NCI-H146 treated with DMSO at 0.1 percent for 48 hours (cell line): ENCODE data around the gene RPS19BP1.
"Not testable (repeated sequence)": the region's sequence is repeated elsewhere in the genome, so short reads cannot be mapped to it uniquely, and the experiment has no call there.

ENCODE experiments used
- DNase-seq: peaks from one replicate; lab custom pipeline; 2025; ENCODE audit not compliant: unreplicated experiment; lab: John Stamatoyannopoulos, UW

Gene RPS19BP1

DNA sequence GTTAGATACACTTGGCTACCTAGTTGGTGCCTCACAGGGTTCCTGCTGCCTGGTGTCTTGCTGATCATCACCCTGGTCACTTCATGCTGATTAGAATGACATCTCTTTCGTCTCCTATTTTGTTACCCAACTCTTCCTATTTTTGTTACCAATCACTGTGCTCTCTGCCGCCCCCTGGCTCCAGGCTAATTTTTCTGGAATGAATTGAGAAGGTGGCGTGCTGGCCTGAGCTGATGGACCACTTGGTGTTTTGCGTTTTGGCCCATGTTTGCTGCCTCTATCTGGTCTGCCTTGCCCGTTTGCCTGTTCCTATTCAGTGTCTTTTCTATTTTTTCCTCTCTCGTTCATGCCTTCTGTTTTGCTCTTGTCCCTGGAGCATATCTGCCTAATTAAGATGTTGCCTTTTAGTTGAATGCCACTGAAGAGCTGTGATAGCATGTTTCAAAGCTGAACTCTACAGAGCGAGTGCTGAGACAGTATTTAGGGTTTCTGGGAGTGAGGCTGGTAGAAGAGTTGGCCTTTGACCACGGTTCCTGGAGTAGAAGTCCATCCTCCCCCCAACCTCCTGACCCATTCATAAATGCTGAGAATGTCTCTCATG lies 18.1 kb downstream of the RPS19BP1 start:
- no peak for DNase-seq

DNA sequence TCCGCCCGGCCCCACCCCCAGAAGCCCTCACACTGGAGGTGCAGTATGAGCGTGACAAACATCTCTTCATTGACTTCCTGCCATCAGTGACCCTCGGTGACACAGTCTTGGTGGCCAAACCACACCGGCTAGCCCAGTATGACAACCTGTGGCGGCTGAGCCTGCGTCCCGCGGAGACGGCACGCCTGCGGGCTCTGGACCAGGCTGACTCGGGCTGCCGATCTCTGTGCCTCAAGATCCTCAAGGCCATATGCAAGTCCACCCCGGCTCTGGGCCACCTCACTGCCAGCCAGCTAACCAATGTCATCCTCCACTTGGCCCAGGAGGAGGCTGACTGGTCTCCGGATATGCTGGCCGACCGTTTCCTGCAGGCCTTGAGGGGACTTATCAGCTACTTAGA lies 18.8 kb downstream of the RPS19BP1 start:
- no peak for DNase-seq

DNA sequence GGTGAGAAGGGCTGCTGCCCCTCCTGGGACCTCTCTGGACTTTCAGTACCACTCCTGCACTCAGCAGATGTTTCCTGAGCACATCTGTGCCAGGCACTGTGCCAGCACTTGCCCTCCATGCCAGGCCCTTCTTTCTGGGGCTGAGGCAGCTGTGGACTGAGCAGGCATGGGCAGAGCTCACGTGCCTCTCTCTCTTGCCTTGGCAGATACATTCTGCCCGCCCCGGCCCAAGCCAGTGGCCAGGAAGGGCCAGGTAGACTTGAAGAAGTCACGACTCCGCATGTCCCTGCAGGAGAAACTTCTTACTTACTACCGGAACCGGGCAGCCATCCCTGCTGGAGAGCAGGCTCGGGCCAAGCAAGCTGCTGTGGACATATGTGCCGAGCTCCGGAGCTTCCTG lies 20.5 kb downstream of the RPS19BP1 start:
- DNase-seq: no peak

DNA sequence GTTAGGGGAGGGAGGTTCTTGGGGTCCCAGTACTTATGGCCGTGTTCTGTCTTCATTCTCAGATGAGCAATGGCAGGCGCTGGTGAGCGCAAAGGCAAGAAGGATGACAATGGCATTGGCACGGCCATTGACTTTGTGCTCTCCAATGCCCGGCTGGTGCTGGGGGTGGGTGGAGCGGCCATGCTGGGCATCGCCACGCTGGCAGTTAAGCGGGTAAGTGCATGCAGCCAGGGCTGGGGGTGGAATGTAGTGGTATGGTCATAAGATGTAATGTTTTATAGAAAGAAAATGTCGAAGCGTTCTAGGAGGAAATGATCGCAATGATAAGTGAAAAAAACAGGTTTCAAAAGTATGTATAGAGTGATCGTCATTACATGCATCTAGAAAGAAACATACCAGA lies 21.3 kb downstream of the RPS19BP1 start:
- no peak for DNase-seq

- DNase-seq: no peak
Observed at GRCh38 chr22:39510529-39511149, 21.9 kb downstream of the RPS19BP1 start.

GRCh38 chr22:39508393-39508792 lies 24.2 kb downstream of the RPS19BP1 start:
- DNase-seq: no peak

DNA sequence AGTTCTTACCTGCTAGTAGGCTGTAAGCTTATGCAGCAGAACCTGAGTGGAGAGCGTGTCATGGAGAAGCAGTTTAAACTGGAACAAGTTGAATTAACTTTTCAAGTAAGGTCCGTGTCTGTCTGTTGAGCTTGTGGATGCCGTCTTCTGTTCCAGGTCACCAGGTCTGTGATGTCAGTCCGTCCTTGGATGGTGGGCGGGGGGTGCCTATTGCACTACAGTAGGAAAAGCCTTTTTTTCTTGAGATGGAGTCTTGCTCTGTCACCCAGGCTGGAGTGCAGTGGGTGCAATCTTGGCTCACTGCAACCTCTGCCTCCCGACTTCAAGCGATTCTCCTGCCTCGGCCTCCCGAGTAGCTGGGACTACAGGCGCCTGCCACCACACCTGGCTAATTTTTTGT lies 25.5 kb downstream of the RPS19BP1 start:
- DNase-seq: not testable (repeated sequence)

GRCh38 chr22:39504071-39504470 lies 28.5 kb downstream of the RPS19BP1 start:
- no peak for DNase-seq

DNA sequence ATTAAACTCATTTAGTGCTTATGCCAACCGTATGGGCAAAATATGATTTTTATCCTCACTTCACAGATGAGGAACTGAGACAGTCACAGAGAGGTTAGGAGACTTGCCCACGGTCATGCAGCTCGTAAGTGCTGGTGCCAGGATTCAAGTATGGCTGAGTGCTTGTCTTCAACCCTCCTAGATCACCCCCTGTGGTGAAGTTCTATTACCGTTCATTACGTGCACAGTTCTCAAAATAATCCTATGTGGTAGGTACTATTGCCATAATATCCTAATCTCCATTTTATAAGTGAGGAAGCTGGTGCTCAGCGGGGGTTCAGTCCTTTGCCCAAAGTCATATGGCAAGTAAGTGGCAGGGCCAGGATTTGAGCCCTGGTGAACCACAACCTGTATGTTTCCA lies 28.9 kb downstream of the RPS19BP1 start:
- no peak for DNase-seq

GRCh38 chr22:39502789-39503409 lies 29.6 kb downstream of the RPS19BP1 start:
- DNase-seq: no peak

DNA sequence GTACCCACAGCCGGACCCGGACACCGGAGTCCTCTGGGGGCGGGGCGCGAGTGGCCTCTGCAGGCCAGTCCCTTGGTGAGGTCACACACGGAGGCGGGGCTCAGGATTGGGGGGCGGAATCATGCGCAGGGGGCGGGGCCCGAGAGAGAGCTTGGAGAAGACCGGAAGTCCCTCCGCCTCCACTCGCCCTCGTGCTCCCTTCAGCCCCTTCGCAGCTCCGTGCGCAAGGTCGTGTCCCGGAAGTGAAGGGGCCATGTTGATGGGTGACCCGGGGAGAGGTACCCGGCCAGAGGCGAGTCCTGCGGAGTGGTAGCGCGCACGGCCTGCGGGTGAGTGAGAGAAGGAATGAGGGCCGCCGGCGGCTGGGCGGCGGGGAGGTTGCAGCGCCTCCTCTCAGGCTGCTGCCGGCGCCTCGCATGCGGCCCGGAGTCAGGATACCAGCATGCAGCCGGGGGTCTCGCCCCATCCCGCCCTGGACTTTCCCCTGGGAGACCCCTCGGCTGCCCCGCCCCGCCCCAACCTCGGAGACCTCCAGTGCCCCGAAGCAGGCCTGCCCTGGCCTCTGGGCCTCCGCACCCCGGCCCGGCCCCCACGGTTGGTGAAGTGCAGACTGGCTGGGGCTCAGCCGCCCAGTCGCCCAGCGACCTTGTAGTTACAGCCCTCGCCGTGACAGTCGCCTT lies 30.3 kb downstream of the RPS19BP1 start, which contains the start of gene MIEF1:
Gene MIEF1, plus strand, starts transcription at position 182 of the 680 bp plus-strand sequence. CDS start 9,005 bp downstream, outside the sequence.
- peak; percentile 66 for DNase-seq

DNA sequence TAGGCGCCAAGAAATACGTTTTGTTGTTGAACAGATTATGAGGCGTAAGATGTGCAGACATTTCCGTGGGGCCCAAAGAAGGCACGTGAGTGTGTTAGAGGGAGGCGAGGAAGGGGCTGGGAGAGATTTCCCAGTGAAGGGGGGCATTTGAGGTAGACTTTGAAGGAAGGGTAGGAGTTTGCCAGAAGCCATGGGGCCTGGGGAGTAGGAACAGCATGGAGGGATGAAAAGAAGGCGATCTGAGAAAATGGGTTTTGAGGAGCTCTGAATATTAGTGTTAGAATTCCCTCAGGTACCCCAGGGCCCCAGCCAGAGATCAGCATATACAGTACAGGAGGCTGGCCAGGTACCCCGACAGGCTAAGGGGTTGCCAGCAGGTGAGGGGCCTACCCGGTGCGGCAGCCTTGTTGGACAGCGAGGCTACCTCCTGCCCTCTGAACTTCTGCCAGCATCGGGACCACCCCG lies 30.9 kb downstream of the RPS19BP1 start:
- DNase-seq: no peak

- no peak for DNase-seq
Observed at GRCh38 chr22:39500101-39500500, 32.4 kb downstream of the RPS19BP1 start.

GRCh38 chr22:39498802-39499201 lies 33.7 kb downstream of the RPS19BP1 start:
- DNase-seq: no peak

DNA sequence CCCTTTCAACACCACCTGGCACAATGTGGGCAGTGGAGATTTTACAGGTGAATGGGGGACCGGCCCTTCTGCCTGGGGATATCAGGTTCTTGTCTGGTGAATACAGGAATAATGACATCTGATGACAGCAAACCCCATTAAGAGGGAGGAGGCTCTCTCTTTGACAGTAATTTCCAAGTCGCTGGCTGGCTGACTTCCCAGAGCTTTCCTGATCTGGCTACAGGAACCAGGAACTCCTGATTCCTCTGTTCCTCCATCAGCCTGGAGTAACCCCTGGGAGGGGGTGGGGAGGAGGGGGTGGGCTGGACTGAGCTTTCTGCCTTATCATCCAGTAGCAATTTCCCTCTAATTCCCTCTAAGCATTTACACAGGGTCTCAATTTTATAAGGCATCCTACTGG lies 34.2 kb downstream of the RPS19BP1 start:
- DNase-seq: peak; percentile 82

DNA sequence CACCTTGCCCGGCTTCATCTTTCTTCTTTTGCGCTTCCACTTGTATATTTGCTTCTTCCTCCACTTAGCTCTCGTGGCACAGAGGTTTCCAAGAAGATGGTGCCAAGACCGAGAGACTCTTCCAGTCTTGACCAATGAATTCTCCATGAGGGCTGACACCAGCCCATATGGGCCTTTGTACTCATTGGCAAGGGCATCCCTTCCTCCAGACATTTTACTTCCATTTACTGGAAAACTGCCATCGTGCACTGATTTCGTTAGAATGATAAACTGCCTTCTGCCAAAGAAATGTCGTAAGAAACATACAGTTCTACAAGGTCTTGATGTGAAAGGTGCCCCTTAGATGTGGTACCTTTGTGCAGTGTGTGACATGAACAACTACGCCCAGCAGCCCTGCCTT lies 35.1 kb downstream of the RPS19BP1 start:
- no peak for DNase-seq

DNA sequence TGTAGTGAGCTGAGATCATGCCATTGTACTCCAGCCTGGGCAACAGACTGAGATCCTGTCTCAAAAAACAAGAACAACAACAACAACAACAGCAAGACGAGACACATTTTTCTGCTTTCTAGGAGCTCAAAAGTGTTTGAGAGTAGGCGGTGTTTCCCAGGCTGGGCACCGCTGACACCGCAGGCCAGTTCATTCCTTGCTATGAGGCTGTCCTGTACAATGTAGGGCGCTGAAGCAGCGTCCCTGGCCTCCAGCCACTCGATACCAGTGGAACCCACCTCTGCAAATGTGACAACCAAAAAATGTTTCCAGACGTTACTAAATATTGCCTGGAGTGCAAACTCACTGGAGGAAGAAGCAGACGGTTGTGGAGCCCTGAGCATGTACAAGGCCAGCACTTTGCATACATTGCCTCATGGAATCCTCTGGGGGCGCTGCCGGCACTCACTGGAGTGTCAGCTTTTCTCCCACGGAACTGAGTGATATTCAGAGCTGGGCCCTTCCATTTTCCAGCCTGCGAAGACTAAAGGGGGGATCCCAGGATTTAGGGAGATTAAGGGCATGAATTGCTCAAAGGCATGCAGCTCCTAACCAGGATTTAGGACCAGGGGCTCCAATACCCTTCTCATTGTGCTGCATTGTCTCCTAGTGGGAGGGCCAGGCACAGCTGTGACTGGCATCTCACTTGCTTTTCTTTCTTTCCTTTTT lies 36.3 kb downstream of the RPS19BP1 start:
- peak; percentile 16 for DNase-seq

DNA sequence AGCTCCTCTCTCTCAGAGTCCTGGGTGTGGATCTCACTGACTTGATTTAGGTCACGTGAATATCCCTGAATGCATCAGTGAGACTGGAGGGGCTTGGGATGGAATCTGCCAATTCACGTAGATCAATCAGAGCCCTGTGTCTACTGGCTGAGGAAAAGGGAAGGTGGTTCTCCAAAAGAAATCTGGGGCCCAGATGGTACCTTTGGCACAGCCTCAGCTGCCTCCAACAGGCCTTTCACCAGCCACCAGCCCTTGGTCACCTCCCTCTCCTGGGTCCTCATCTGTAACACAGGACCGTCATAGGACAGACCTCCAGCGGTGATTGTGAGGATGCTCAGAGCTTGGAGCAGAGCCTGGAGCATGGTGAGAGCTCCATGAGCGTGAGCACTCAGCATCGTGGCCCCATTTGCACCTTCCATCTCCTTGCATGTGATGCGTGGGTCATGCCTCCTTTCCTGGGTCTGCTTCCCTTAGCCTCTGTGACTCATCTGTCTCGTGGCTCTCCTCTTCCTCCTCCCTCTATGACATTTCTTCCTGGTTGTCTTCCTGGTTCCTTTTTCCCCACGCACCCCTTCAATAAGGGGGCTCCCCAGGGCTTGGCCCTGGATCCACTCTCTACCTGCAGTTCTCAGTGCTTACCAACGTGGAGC lies 38.0 kb downstream of the RPS19BP1 start:
- DNase-seq: no peak

- DNase-seq: no peak
Observed at GRCh38 chr22:39493759-39494158, 38.8 kb downstream of the RPS19BP1 start.

DNA sequence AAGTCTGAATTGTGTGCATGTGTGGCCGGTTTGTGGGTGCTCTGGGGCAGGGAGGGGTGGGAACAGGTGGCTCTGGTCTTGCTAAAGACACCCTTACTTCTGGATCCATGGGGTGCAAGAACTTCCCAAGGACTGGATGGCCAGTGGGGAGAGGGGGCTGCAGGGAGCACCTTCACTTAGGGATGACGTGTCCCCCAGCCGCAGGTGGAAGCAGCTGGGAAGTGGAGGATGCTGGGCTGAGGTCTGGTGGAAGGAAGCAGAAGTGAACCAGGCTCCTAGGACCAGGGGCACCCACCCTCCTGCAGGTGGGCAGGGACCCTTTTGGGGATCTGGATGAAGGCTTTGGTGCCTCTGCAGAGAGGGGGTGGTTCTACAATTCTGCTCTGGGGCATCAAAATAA lies 40.4 kb downstream of the RPS19BP1 start:
- no peak for DNase-seq

DNA sequence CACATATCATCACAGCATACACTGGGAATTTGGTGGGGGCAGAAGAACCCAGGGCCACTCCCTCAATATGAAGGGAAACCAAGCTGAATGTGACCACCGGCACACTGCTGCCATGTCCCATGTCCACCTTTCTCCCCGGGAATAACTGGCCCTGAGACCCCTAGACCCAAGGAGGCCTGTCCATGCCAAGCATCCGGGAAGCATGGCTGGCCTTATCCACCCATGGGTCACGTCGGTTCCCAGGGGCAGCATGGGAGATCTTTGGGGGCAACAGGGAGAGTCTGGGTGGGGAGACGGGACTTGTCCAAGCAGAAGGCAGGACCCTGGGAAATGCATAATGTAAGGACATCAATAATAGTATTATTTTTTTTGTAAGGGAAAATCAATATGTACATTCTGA lies 40.9 kb downstream of the RPS19BP1 start:
- no peak for DNase-seq
